Naive thymus-derived CD4-positive, alpha-beta T cell (primary cell): ENCODE measurements around the gene DUSP5. TPM values are rescaled to one million over a fixed set of nuclear protein-coding genes. Genes with fewer than 3 reads are reported as not detected.

ENCODE experiments used
- ATAC-seq: fragments of 150-1000 bp; cut with Tn5 transposase; 2 replicates; pipeline ENCODE4 v1.10.0; 2021; ENCODE audit warnings: mild to moderate bottlenecking, moderate library complexity
- CTCF ChIA-PET: fragments of 350-600 bp; sonication (Branson Sonifier 250); formaldehyde crosslinking; loops from one replicate; lab custom pipeline; 2021; ENCODE audit warnings: antibody characterized with exemption; lab: Charles Lee
- POLR2A ChIA-PET: fragments of 350-600 bp; sonication (Branson Sonifier 250); formaldehyde crosslinking; loops from one replicate; lab custom pipeline; 2021; ENCODE audit warnings: antibody characterized with exemption, inconsistent platforms; lab: Charles Lee
- DNase-seq, 9 donors: peaks; one replicate each; pipeline versions ENCODE4 v3.0.0 to v3.0.0-alpha.2; 2020 to 2022; ENCODE audit warnings: mixed read lengths in 1 of 9
- H3K27ac ChIP-seq: one replicate; pipeline ENCODE4 v1.7.0; 2013; ENCODE audit warnings: mild to moderate bottlenecking, low read depth, low read length, moderate library complexity
- H3K27me3 ChIP-seq, 2 donors: one replicate each; pipeline ENCODE4 v1.7.0; 2013; ENCODE audit warnings: low read length in 2 of 2, mild to moderate bottlenecking in 2 of 2, moderate library complexity in 2 of 2; ENCODE audit not compliant: control insufficient read depth in 2 of 2, insufficient read depth in 2 of 2
- H3K36me3 ChIP-seq, 3 experiments: 1 replicate in 2 of 3; 2 replicates in 1 of 3; pipeline ENCODE4 v1.7.0; 2013; ENCODE audit warnings: low read length in 3 of 3, mild to moderate bottlenecking in 3 of 3, moderate library complexity in 1 of 3; ENCODE audit not compliant: insufficient read depth in 3 of 3, control insufficient read depth in 2 of 3
- H3K4me1 ChIP-seq, 2 donors: one replicate each; pipeline ENCODE4 v1.7.0; 2013; ENCODE audit warnings: low read length in 2 of 2, mild to moderate bottlenecking in 2 of 2, moderate library complexity in 1 of 2; ENCODE audit not compliant: control insufficient read depth in 2 of 2, insufficient read depth in 2 of 2
- H3K4me3 ChIP-seq: 2 replicates; pipeline ENCODE4 v1.7.0; 2013; ENCODE audit warnings: mild to moderate bottlenecking, low read length
- H3K9me3 ChIP-seq, 3 experiments: 1 replicate in 2 of 3; 2 replicates in 1 of 3; pipeline ENCODE4 v1.7.0; 2013; ENCODE audit warnings: low read length in 3 of 3; ENCODE audit not compliant: control insufficient read depth in 2 of 3
- H3K27ac Mint-ChIP-seq, 9 donors: one replicate each; pipeline ENCODE4 v1.8.0; 2020 to 2022; ENCODE audit warnings: mixed read lengths in 9 of 9, mild to moderate bottlenecking in 8 of 9, moderate library complexity in 5 of 9, inconsistent platforms in 2 of 9
- H3K27me3 Mint-ChIP-seq, 5 donors: one replicate each; pipeline ENCODE4 v1.8.0; 2021 to 2022; ENCODE audit warnings: mixed read lengths in 5 of 5, mild to moderate bottlenecking in 1 of 5
- H3K36me3 Mint-ChIP-seq, 5 donors: one replicate each; pipeline ENCODE4 v1.8.0; 2020 to 2022; ENCODE audit warnings: mixed read lengths in 5 of 5, mild to moderate bottlenecking in 3 of 5, inconsistent platforms in 1 of 5
- H3K4me1 Mint-ChIP-seq, 7 donors: one replicate each; pipeline ENCODE4 v1.8.0; 2020 to 2022; ENCODE audit warnings: mixed read lengths in 7 of 7, mild to moderate bottlenecking in 3 of 7, inconsistent platforms in 1 of 7
- H3K4me3 Mint-ChIP-seq, 10 donors: one replicate each; pipeline ENCODE4 v1.8.0; 2020 to 2022; ENCODE audit warnings: mild to moderate bottlenecking in 10 of 10, mixed read lengths in 10 of 10, moderate library complexity in 6 of 10, inconsistent platforms in 2 of 10
- H3K9me3 Mint-ChIP-seq, 11 donors: one replicate each; pipeline ENCODE4 v1.8.0; 2020 to 2022; ENCODE audit warnings: mixed read lengths in 11 of 11, mild to moderate bottlenecking in 4 of 11, inconsistent platforms in 1 of 11, moderate library complexity in 1 of 11
- intact Hi-C, 2 donors: fragments of 100-400 bp; cut with micrococcal nuclease; formaldehyde crosslinking; loops; one replicate each; pipeline ENCODE4 v1.15.1; 2023
- polyA plus RNA-seq, 2 donors: library from polyadenylated mRNA; unstranded; fragments of 300-500 nt; fragmentation: Illumina TruSeq; gene quantifications; one replicate each; pipeline ENCODE4 v1.2.3, GENCODE V29; 2021
- total RNA-seq, 6 experiments: library from RNA in 5 of 6; stranded (reverse) in 5 of 6; gene quantifications; 1 replicate in 5 of 6; 2 replicates in 1 of 6; pipeline ENCODE4 v1.2.3 and lab custom pipeline; 2021 to 2026

DUSP5 gene
- total and polyA plus RNA-seq, 7 experiments from 2014 or later = 0.17 to 57.2 (median 0.51) TPM

DNA sequence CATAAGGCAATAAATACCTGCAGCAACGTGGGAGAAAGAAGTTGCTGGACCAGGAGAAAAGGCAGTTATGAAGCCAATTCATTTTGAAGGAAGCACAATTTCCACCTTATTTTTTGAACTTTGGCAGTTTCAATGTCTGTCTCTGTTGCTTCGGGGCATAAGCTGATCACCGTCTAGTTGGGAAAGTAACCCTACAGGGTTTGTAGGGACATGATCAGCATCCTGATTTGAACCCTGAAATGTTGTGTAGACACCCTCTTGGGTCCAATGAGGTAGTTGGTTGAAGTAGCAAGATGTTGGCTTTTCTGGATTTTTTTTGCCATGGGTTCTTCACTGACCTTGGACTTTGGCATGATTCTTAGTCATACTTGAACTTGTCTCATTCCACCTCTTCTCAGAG, 13.0 kb downstream of the DUSP5 start:
- intact Hi-C loops = no loop called here
- ChIA-PET POLR2A (interaction anchor here (0.6 to 0.7 kb wide), 2 partner anchors 9 to 417 kb away, joined by 3 read pairs; no protein-coding TSS in a partner anchor), CTCF (no interaction called here)
- peaks cover 0 to 3% (median 0%) of the 10 kb centered on the region in 11 donors for H3K9me3 Mint-ChIP-seq
- no peak for DNase-seq
- no peak overlapping the region for H3K27ac Mint-ChIP-seq
- no peak for ATAC-seq
- H3K9me3 ChIP-seq = no peaks in the 10 kb centered on the region
- peaks cover 0 to 86% (median 28%) of the 10 kb centered on the region in 5 donors for H3K36me3 Mint-ChIP-seq
- H3K4me1 Mint-ChIP-seq = peaks cover 0 to 65% (median 0%) of the 10 kb centered on the region in 7 donors
- H3K27me3 ChIP-seq = no peaks in the 10 kb centered on the region
- no peaks in the 10 kb centered on the region for H3K27me3 Mint-ChIP-seq
- H3K4me1 ChIP-seq = peaks cover 0 to 4% of the 10 kb centered on the region in 2 donors
- no peak overlapping the region for H3K4me3 ChIP-seq
- no peak overlapping the region for H3K27ac ChIP-seq
- H3K36me3 ChIP-seq = no peaks in the 10 kb centered on the region
- no peak overlapping the region for H3K4me3 Mint-ChIP-seq

DNA sequence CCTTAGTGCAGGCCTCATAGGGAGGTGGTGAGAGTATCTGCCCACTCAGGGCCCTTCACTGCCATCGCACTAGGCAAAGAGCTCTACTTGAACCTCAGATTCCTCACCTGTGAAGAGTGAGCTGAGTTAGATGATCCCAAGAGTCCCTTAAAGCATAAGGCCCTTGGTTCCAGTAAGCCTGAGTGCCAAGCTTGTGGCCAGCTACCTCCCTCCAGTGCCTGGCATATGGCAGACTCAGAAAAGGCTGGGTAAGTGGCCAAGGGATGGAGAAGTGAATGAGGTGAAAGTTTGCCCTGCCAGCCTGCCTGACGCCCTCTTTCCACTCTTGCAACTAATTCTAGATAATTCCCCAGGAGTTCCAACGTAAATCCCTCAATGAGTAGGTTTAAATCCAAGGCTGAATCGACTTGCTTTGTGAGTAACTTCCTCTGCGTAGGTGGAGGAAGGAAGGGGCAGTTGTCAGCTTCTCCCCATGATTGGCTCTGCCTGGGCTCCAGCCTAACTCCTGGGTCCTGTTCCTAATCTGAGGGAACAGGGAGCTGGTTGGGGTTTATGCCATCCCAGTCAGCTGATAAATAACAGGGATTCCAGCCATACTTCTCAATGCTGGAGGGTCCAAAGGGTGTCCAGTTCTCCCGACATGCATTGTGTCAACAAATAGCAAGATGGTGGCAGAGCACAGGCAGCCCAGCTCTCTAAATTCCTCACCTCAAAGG, 14.2 kb downstream of the DUSP5 start:
- Histone ChIP-seq H3K4me3 (no peak overlapping the region), H3K4me1 (no peaks in the 10 kb centered on the region), H3K27me3 (no peaks in the 10 kb centered on the region), H3K27ac (no peak overlapping the region), H3K36me3 (no peaks in the 10 kb centered on the region), H3K9me3 (no peaks in the 10 kb centered on the region)
- POLR2A ChIA-PET = no interaction called here
- peaks cover 0 to 78% (median 28%) of the 10 kb centered on the region in 5 donors for H3K36me3 Mint-ChIP-seq
- no peak for DNase-seq
- peak overlapping the region in 1 of 9 donors; percentile 52 for H3K27ac Mint-ChIP-seq
- ATAC-seq = no peak
- H3K27me3 Mint-ChIP-seq = no peaks in the 10 kb centered on the region
- CTCF ChIA-PET = interaction anchor here (0.6 to 1.4 kb wide), 2 partner anchors 14 to 25 kb away, joined by 3 read pairs; partner anchors contain the start of gene DUSP5
- H3K9me3 Mint-ChIP-seq = peaks cover 0 to 3% (median 0%) of the 10 kb centered on the region in 11 donors
- peaks cover 0 to 53% (median 0%) of the 10 kb centered on the region in 7 donors for H3K4me1 Mint-ChIP-seq
- no peak overlapping the region for H3K4me3 Mint-ChIP-seq
- intact Hi-C loops = no loop called here

DNA sequence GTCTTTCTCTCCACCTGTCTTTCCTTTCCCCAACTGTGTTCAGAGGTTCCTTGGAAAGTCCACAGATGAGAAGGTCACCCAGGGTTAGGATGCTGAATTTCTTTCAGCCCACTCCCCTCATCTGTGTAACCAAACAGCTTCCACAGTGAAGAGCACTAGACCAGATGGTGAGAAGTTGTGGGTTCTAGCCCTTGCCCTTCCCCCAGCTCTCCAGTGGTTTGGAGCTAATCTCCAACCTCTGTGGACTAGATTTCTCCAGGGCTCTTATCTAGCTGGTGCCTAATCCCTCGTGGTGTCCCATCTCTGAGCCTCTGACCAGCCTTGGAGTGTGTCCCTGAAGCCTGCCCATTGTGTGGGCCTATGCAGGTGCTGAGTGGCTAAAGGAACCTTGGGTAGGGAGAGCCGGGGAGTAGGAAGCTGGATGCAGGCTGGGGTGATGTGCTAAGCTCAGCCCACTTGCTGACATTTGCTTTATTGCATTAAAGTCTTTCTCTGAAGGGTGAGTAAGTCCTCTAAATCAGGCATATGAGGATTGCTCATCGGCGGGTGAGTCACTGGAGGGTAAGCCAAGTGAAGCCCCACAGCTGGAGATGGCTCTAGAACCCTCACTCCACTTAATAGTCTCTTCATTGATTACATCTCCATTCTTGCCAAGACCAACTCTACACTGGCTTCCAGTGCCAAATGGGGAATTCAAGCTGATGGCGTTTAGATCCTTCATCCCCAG, 14.9 kb downstream of the DUSP5 start:
- Histone ChIP-seq H3K4me1 (no peaks in the 10 kb centered on the region), H3K27me3 (no peaks in the 10 kb centered on the region), H3K36me3 (no peaks in the 10 kb centered on the region), H3K9me3 (no peaks in the 10 kb centered on the region), H3K4me3 (no peak overlapping the region), H3K27ac (no peak overlapping the region)
- intact Hi-C loops = no loop called here
- peaks cover 0 to 73% (median 28%) of the 10 kb centered on the region in 5 donors for H3K36me3 Mint-ChIP-seq
- H3K4me3 Mint-ChIP-seq = no peak overlapping the region
- DNase-seq (peak in 1 of 9 donors; percentile 41), ATAC-seq (peak; percentile 55)
- H3K27me3 Mint-ChIP-seq = no peaks in the 10 kb centered on the region
- H3K4me1 Mint-ChIP-seq = peaks cover 0 to 48% (median 0%) of the 10 kb centered on the region in 7 donors
- H3K9me3 Mint-ChIP-seq = peaks cover 0 to 3% (median 0%) of the 10 kb centered on the region in 11 donors
- peak overlapping the region in 1 of 9 donors; percentile 52 for H3K27ac Mint-ChIP-seq
- ChIA-PET POLR2A (no interaction called here), CTCF (interaction anchor here (1.4 kb wide), 1 partner anchor 14 kb away, joined by 3 read pairs; the partner anchor contains the start of gene DUSP5)

DNA sequence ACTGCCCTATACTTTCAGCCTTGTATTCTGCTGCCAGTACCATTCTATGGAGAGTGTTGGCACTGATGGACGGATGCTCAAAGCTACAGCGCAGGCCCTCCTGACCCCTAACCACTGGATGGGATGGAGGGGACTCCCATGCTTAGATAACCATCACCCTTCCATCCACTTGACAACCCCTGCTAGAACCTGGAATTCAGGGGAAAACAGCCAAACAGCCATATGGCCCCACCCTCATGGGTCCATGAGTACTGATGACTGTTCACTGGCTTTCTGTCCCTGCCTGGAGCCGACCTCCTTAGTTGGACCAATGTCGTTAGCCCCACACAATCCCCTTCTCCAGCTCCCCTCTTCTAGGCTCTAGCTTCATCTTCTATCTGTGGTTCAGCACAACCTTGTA, 16.2 kb downstream of the DUSP5 start:
- DNase-seq = no peak
- Mint-ChIP-seq H3K4me3 (no peak overlapping the region), H3K9me3 (peaks cover 0 to 3% (median 0%) of the 10 kb centered on the region in 11 donors), H3K4me1 (peaks cover 0 to 35% (median 0%) of the 10 kb centered on the region in 7 donors), H3K36me3 (peaks cover 0 to 61% (median 25%) of the 10 kb centered on the region in 5 donors), H3K27me3 (no peaks in the 10 kb centered on the region), H3K27ac (peak overlapping the region in 2 of 9 donors; percentile 54 to 56)
- Histone ChIP-seq H3K36me3 (no peaks in the 10 kb centered on the region), H3K4me1 (no peaks in the 10 kb centered on the region), H3K27me3 (no peaks in the 10 kb centered on the region), H3K9me3 (no peaks in the 10 kb centered on the region), H3K4me3 (no peak overlapping the region), H3K27ac (no peak overlapping the region)
- ChIA-PET POLR2A (no interaction called here), CTCF (interaction anchor here (1.1 to 1.5 kb wide), 2 partner anchors 33 to 630 kb away, joined by 3 read pairs; no protein-coding TSS in a partner anchor)
- intact Hi-C loops = no loop called here
- ATAC-seq = peak; percentile 15

DNA sequence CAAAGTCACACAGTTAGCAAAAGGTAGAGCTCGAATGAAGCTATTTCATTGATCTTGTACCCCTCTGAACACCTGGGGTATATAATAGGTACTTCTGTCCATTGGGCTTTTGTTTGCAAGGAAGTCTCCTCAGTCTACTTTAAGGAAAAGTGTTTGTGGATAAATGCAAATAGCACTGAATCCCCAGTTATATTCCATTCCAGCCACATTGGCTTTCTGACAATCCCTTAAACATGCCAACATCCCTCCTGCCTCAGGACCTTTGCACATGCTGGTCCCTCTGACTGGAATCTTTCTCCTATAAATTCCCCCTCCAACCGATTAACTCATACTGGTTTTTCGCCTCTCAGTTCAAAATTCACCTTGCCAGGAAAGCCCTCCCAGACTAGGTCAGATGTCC, 17.1 kb downstream of the DUSP5 start:
- Histone ChIP-seq H3K4me3 (no peak overlapping the region), H3K4me1 (no peaks in the 10 kb centered on the region), H3K27me3 (no peaks in the 10 kb centered on the region), H3K27ac (no peak overlapping the region), H3K36me3 (no peaks in the 10 kb centered on the region), H3K9me3 (no peaks in the 10 kb centered on the region)
- POLR2A ChIA-PET = no interaction called here
- H3K27me3 Mint-ChIP-seq = no peaks in the 10 kb centered on the region
- no peak overlapping the region for H3K4me3 Mint-ChIP-seq
- peaks cover 0 to 3% (median 0%) of the 10 kb centered on the region in 11 donors for H3K9me3 Mint-ChIP-seq
- CTCF ChIA-PET = interaction anchor here (0.6 to 1.5 kb wide), 3 partner anchors 32 to 631 kb away, joined by 3 read pairs; no protein-coding TSS in a partner anchor
- no peak overlapping the region for H3K27ac Mint-ChIP-seq
- DNase-seq = no peak
- H3K36me3 Mint-ChIP-seq = peaks cover 0 to 57% (median 23%) of the 10 kb centered on the region in 5 donors
- no peak for ATAC-seq
- peaks cover 0 to 32% (median 0%) of the 10 kb centered on the region in 7 donors for H3K4me1 Mint-ChIP-seq
- intact Hi-C loops = no loop called here

DNA sequence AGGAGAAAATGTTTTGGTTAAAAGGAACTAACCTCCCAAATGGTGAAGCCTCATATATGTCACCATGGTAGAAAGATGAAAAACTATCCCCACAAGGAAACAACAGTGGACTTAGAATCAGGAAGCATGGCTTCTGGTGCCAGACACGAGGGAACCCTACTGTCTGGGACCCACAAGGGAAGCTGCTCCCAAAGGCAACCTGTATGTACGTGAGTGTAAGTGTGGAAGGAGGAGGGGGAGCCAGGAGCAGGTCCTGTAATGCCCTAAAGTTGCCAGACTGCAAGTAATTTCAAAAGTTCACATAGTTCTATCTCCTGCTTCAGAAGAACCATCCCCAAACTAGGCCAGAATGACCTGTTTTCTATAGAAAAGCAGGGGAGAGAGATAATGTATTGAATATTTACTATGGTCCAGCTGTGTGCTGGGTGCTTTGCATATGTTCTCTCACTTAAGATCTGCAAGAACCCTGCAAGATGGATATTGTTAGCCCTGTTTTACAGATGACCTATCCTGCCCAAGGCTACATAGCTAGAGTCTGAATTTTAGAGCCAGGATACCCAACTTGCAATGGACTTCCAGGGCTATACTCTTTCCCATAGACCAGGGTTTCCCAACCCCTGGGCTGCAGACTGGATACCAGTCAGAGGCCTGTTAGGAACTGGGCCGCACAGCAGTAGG, 19.2 kb downstream of the DUSP5 start:
- H3K4me1 Mint-ChIP-seq = peaks cover 0 to 17% (median 0%) of the 10 kb centered on the region in 7 donors
- peaks cover 0 to 3% (median 0%) of the 10 kb centered on the region in 11 donors for H3K9me3 Mint-ChIP-seq
- no peak for DNase-seq
- Histone ChIP-seq H3K9me3 (no peaks in the 10 kb centered on the region), H3K4me1 (no peaks in the 10 kb centered on the region), H3K27me3 (no peaks in the 10 kb centered on the region), H3K27ac (no peak overlapping the region), H3K4me3 (no peak overlapping the region), H3K36me3 (no peaks in the 10 kb centered on the region)
- ChIA-PET CTCF (no interaction called here), POLR2A (no interaction called here)
- intact Hi-C loops = no loop called here
- no peak for ATAC-seq
- peaks cover 0 to 39% (median 7%) of the 10 kb centered on the region in 5 donors for H3K36me3 Mint-ChIP-seq
- no peak overlapping the region for H3K27ac Mint-ChIP-seq
- H3K27me3 Mint-ChIP-seq = no peaks in the 10 kb centered on the region
- H3K4me3 Mint-ChIP-seq = no peak overlapping the region
